ENCODE data around the gene ZCWPW1. TPM values are rescaled to one million over a fixed set of nuclear protein-coding genes. Genes with fewer than 3 reads are reported as not detected.

ZCWPW1 gene
- total and polyA plus RNA-seq, 2 of the 13 experiments (the other 11 are each of a cell fraction or from before 2014, with no cell fraction given) = 2.4 to 2.5 TPM

GRCh38 chr7:100427762-100428198, 723 bp downstream of the ZCWPW1 start (continued):
- TF ChIP-seq ARID4A (CRISPR knock-in tag; IDR thresholded peaks at IDR 0.05; ENCODE audit: borderline replicate concordance) = no peak

GRCh38 chr7:100426516-100426915, 2.0 kb downstream of the ZCWPW1 start:
- H2AFZ ChIP-seq (ENCODE audit: low read length) = no peak overlapping the region
- no TSS peak for BruUV-seq (replicated peaks)
- H3K9me3 ChIP-seq (ENCODE audit: low read length) = no peaks in the 10 kb centered on the region
- no peak overlapping the region for H3K4me3 ChIP-seq (replicated peaks in 1 of 3; ENCODE audit: insufficient read depth in 1 of 3, low read depth in 2 of 3, low read length in 3 of 3)
- no peak overlapping the region for H3K27ac ChIP-seq (ENCODE audit: extremely low read length, insufficient read depth, low read length)
- H3K36me3 ChIP-seq (replicated peaks in 1 of 2; ENCODE audit: control insufficient read depth in 1 of 2, insufficient read depth in 2 of 2, low read length in 2 of 2) = peaks cover 0 to 9% of the 10 kb centered on the region in 2 experiments; a peak in 1 of 5 replicates
- ChIA-PET CTCF (ENCODE audit: low intra/inter-chr PET ratio, low total read pairs) (no interaction called here), POLR2A (no interaction called here)
- intact Hi-C loops (cut with micrococcal nuclease; ENCODE audit: unreplicated experiment) = no loop called here
- no peaks in the 10 kb centered on the region; a peak in 1 of 5 replicates for H3K27me3 ChIP-seq (ENCODE audit: control insufficient read depth in 1 of 2, insufficient read depth in 2 of 2, low read length in 2 of 2)
- FAIRE-seq = no peak
- peaks cover 19% of the 10 kb centered on the region for H3K4me1 ChIP-seq (ENCODE audit: insufficient read depth, low read length)
- no peak for DNase-seq (ENCODE audit: low spot score)
- TF ChIP-seq SNAPC4 (CRISPR knock-in tag; IDR thresholded peaks at IDR 0.05) (no peak), DMAP1 (CRISPR knock-in tag; IDR thresholded peaks at IDR 0.05) (no peak), PCBP2 (optimal IDR thresholded peaks at IDR 0.05; ENCODE audit: low read depth, low read length, poor library complexity, severe bottlenecking) (peak; percentile 66)
- no peaks in the 10 kb centered on the region; the same call in 1 of the 2 replicates for H4K20me1 ChIP-seq (ENCODE audit: insufficient read depth, low read length)
- ATAC-seq = no peak
- H3K79me2 ChIP-seq (ENCODE audit: insufficient read depth, low read length) = peaks cover 12% of the 10 kb centered on the region
- H3K4me2 ChIP-seq (ENCODE audit: low read depth, low read length) = no peak overlapping the region
- no peak overlapping the region for H3K9ac ChIP-seq (ENCODE audit: insufficient read depth, low read depth, low read length)
- in situ Hi-C loops (cut with HindIII; ENCODE audit: extremely low pct_ligation_motif_present, low pct_unique_long_range_greater_than_20kb) = no loop called here

All from HepG2 (cell line).